Stimulated activated naive B cell treated with anti-CD40 and anti-IgM and Interleukin-4, amounts not matched to agents 10 μg/mL and 1 μg/mL and 100 μg/mL, for 72 hours (primary cell): ENCODE results near the gene SERPINF2.
"Not testable (repeated sequence)": the region's sequence is repeated elsewhere in the genome, so short reads cannot be mapped to it uniquely, and the experiment has no call there.

Experiments
- ATAC-seq, 2 donors: fragments of 150-1000 bp; cut with Tn5 transposase; replicated peaks; 2 replicates each; pipeline ENCODE4 v1.10.0; 2021; ENCODE audit warnings: moderate library complexity in 1 of 2
- DNase-seq: peaks from one replicate; pipeline ENCODE4 v3.0.0; 2021
- H3K27ac Mint-ChIP-seq: one replicate; pipeline ENCODE4 v1.8.0; 2022; ENCODE audit warnings: mild to moderate bottlenecking, mixed read lengths
- H3K27me3 Mint-ChIP-seq, 2 donors: one replicate each; pipeline ENCODE4 v1.8.0; 2022; ENCODE audit warnings: mixed read lengths in 2 of 2
- H3K36me3 Mint-ChIP-seq, 2 donors: one replicate each; pipeline ENCODE4 v1.8.0; 2022; ENCODE audit warnings: mixed read lengths in 2 of 2, mild to moderate bottlenecking in 1 of 2
- H3K4me1 Mint-ChIP-seq, 2 donors: one replicate each; pipeline ENCODE4 v1.8.0; 2022; ENCODE audit warnings: mixed read lengths in 2 of 2, mild to moderate bottlenecking in 1 of 2
- H3K4me3 Mint-ChIP-seq, 2 donors: one replicate each; pipeline ENCODE4 v1.8.0; 2022; ENCODE audit warnings: mild to moderate bottlenecking in 2 of 2, mixed read lengths in 2 of 2, moderate library complexity in 1 of 2
- H3K9me3 Mint-ChIP-seq, 2 donors: one replicate each; pipeline ENCODE4 v1.8.0; 2022; ENCODE audit warnings: mixed read lengths in 2 of 2, mild to moderate bottlenecking in 1 of 2

Gene SERPINF2

GRCh38 chr17:1735834-1736347 is 6.8 kb upstream of the SERPINF2 start:
- Mint-ChIP-seq H3K9me3 (peaks cover 0 to 2% of the 10 kb centered on the region in 2 donors), H3K4me1 (peaks cover 22 to 48% of the 10 kb centered on the region in 2 donors), H3K4me3 (no peak overlapping the region), H3K36me3 (peaks cover 37 to 50% of the 10 kb centered on the region in 2 donors), H3K27me3 (no peaks in the 10 kb centered on the region), H3K27ac (no peak overlapping the region)
- no peak for ATAC-seq
- DNase-seq = no peak

DNA sequence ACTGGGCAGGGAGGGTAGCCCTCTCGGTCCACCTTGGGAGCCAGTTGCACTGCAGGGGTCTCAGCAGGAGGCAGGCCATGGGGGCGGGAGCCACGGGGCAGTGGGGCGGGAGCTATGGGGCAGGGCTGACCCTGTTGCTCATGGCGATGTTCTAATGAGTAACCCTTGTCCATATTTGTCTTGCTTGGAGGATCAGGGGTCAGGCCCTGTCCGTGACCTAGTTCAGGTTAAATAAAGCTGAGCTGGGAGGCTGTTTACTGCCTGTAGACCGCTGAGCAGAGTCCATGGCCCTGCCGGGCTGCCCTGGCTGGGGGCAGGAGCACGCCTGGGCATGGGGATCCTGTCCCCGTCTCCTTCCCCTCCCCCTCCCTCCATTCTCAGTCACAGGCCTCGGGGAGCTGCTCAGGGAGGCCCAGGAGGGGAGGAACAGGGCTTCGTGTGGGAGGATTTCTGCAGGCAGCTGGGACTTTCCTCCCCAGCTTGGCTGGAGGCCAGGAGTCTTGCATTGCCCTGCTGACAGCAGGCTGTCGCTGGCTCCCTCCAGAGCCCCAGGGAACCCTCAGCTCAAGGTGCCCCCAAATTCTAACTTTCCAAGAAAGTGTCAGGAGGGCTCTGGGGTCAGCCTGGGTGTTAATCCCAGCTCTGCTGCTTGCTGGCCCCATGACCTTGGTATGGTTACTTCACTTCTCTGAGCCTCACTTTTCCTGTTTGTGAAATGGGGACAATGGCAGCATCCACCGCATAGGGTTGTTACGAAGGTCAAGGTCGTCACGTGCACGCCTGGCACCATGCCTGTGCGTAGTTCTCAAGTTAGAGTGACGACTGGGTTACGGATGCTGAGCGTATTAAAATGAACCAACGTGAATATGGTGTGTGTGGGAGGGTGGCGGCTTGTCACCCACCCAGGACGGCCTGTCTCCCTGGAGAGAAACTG is 6.1 kb upstream of the SERPINF2 start:
- Mint-ChIP-seq H3K36me3 (peaks cover 37 to 47% of the 10 kb centered on the region in 2 donors), H3K27ac (peak overlapping the region; percentile 69), H3K9me3 (peaks cover 0 to 2% of the 10 kb centered on the region in 2 donors), H3K27me3 (no peaks in the 10 kb centered on the region), H3K4me1 (peaks cover 20 to 48% of the 10 kb centered on the region in 2 donors), H3K4me3 (peak overlapping the region in 1 of 2 donors; percentile 50)
- ATAC-seq = peak; percentile 54 to 66
- DNase-seq = peak; percentile 48

DNA sequence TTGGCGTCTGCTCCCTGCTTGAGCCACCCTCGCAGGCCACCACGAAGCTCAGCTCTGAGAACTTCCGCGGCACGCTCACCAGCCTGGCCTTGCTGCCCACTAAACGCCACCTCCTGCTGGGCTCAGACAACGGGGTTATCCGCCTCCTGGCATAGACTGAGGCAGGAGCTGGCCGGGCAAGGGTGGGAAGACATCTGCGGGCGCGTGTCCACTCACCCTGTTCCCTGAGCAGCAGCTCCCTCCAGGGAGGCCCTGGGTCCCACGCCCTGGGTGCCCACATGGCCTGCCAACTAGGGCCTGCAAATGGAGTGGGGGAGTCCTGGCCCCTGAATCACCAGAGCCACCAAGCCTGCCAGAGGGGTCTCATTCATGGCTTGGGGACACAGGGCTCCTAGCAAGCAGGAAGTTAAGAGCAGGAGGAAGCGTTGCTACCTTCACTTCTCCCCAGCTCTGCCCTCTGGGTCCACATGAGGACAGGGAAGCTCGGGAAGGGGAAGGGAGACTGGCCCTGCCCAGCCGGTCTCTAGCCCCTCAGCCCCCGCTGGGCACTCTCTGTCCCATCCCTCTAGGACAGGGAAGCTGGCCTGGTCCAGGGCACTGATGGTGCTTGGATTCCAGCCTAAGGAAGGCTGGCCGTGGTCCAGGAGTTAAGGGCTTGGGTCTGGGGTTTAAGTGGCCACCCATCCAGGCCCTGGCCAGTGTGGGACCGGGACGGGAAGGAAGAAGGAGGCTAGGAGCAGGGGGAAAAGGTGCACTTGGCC is 5.0 kb upstream of the SERPINF2 start:
- DNase-seq (no peak), ATAC-seq (no peak)
- Mint-ChIP-seq H3K27ac (no peak overlapping the region), H3K9me3 (peaks cover 0 to 2% of the 10 kb centered on the region in 2 donors), H3K27me3 (no peaks in the 10 kb centered on the region), H3K4me3 (no peak overlapping the region), H3K36me3 (peaks cover 37 to 44% of the 10 kb centered on the region in 2 donors), H3K4me1 (peaks cover 17 to 41% of the 10 kb centered on the region in 2 donors)

- H3K27me3 Mint-ChIP-seq, ATAC-seq, DNase-seq, H3K4me3 Mint-ChIP-seq, H3K4me1 Mint-ChIP-seq, H3K27ac Mint-ChIP-seq, H3K9me3 Mint-ChIP-seq: not testable (repeated sequence)
- H3K36me3 Mint-ChIP-seq = peaks cover 17 to 18% of the 10 kb centered on the region in 2 donors
These were observed 772 bp upstream of the SERPINF2 start for GRCh38 chr17:1741899-1742298.

DNA sequence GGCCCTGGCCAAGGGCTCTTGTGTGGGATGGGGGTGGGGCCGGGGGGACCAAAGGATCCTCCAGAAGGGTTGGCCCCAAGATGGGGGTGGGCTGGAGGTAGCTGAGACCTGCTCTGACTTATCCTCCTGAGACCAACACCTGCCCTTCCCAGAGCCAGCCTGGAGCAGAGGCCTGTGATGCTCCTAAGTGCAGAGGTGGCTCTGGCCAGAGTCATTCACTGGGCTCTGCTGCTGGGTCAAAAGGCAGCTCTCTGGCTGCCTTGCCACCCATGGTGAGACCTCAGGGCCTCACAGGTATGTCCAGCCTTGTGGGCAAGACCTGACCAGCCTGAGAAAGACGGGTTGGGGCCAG is 393 bp downstream of the SERPINF2 start:
- H3K4me1 Mint-ChIP-seq = no peaks in the 10 kb centered on the region
- no peak overlapping the region for H3K4me3 Mint-ChIP-seq
- no peak overlapping the region for H3K27ac Mint-ChIP-seq
- no peak for ATAC-seq
- H3K9me3 Mint-ChIP-seq = peaks cover 0 to 2% of the 10 kb centered on the region in 2 donors
- no peak for DNase-seq
- peaks cover 6% of the 10 kb centered on the region in 2 donors for H3K36me3 Mint-ChIP-seq
- no peaks in the 10 kb centered on the region for H3K27me3 Mint-ChIP-seq

GRCh38 chr17:1744551-1745512 is 2.2 kb downstream of the SERPINF2 start:
- no peak for DNase-seq
- Mint-ChIP-seq H3K4me1 (no peaks in the 10 kb centered on the region), H3K4me3 (no peak overlapping the region), H3K9me3 (no peaks in the 10 kb centered on the region), H3K36me3 (no peaks in the 10 kb centered on the region), H3K27me3 (no peaks in the 10 kb centered on the region), H3K27ac (no peak overlapping the region)
- no peak for ATAC-seq

GRCh38 chr17:1745513-1746020 is 2.9 kb downstream of the SERPINF2 start:
- no peaks in the 10 kb centered on the region for H3K27me3 Mint-ChIP-seq
- H3K9me3 Mint-ChIP-seq = no peaks in the 10 kb centered on the region
- no peak overlapping the region for H3K27ac Mint-ChIP-seq
- H3K4me3 Mint-ChIP-seq = no peak overlapping the region
- H3K4me1 Mint-ChIP-seq = no peaks in the 10 kb centered on the region
- no peaks in the 10 kb centered on the region for H3K36me3 Mint-ChIP-seq
- DNase-seq (no peak), ATAC-seq (no peak)

- no peak overlapping the region for H3K4me3 Mint-ChIP-seq
- no peaks in the 10 kb centered on the region for H3K9me3 Mint-ChIP-seq
- H3K36me3 Mint-ChIP-seq = no peaks in the 10 kb centered on the region
- DNase-seq = no peak
- no peak overlapping the region for H3K27ac Mint-ChIP-seq
- no peak for ATAC-seq
- no peaks in the 10 kb centered on the region for H3K27me3 Mint-ChIP-seq
- peaks cover 1 to 2% of the 10 kb centered on the region in 2 donors for H3K4me1 Mint-ChIP-seq
These were observed 4.4 kb downstream of the SERPINF2 start for GRCh38 chr17:1746975-1747543.

DNA sequence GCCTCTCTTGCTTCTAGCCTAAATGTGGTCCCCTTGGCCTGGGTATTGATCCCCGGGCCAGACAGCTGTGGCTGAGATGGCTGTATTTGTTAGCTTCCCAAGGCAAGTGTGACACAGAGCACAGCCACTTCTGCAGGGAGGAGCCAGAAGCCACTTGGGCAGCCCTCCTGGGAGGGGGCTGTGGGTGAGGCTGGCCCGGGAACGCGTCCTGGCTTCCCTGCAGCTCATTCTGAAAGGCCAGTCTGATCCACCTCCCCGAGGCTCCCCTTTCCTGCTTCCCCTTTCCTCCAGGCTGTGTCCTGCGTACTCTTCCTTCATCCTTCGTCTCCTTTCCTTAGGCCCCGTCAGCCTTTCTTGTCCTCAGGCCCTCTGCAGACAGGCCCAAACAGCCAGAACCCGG is 8.0 kb downstream of the SERPINF2 start:
- Mint-ChIP-seq H3K27ac (no peak overlapping the region), H3K36me3 (no peaks in the 10 kb centered on the region)
- no peak for ATAC-seq

GRCh38 chr17:1752425-1753262 is 10.0 kb downstream of the SERPINF2 start:
- peak; percentile 76 to 77 for ATAC-seq
- Mint-ChIP-seq H3K27ac (peak overlapping the region; percentile 65), H3K9me3 (no peaks in the 10 kb centered on the region), H3K4me3 (peak overlapping the region; percentile 22 to 41), H3K27me3 (no peaks in the 10 kb centered on the region), H3K36me3 (no peaks in the 10 kb centered on the region), H3K4me1 (peaks cover 11 to 12% of the 10 kb centered on the region in 2 donors)
- no peak for DNase-seq

More for the DNA sequence above, 8.0 kb downstream of the SERPINF2 start:
- H3K9me3 Mint-ChIP-seq = no peaks in the 10 kb centered on the region
- no peaks in the 10 kb centered on the region for H3K27me3 Mint-ChIP-seq
- peaks cover 11 to 12% of the 10 kb centered on the region in 2 donors for H3K4me1 Mint-ChIP-seq
- H3K4me3 Mint-ChIP-seq = no peak overlapping the region
- DNase-seq = no peak

DNA sequence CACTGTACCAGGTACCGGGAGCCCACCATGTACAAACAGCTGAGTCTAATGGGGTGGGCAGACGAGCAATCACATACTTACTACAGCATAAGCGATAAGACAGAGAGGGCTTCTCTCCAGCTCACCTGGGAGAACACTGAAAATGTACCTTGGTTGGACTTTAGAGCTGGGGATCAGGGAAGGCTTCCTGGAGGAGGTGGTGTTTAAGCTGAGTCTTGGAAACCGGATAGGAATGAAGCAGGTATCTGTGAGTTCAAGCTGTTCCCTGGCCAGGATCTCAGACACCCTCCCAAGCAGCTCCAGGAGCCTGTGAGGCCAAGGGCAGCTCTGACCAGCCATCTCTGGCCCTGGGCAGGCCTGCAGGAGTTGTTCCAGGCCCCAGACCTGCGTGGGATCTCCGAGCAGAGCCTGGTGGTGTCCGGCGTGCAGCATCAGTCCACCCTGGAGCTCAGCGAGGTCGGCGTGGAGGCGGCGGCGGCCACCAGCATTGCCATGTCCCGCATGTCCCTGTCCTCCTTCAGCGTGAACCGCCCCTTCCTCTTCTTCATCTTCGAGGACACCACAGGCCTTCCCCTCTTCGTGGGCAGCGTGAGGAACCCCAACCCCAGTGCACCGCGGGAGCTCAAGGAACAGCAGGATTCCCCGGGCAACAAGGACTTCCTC is 11.2 kb downstream of the SERPINF2 start:
- Mint-ChIP-seq H3K4me1 (peaks cover 12 to 16% of the 10 kb centered on the region in 2 donors), H3K9me3 (no peaks in the 10 kb centered on the region), H3K36me3 (no peaks in the 10 kb centered on the region), H3K27me3 (peaks cover 0 to 5% of the 10 kb centered on the region in 2 donors), H3K4me3 (no peak overlapping the region), H3K27ac (no peak overlapping the region)
- DNase-seq (no peak), ATAC-seq (no peak)

DNA sequence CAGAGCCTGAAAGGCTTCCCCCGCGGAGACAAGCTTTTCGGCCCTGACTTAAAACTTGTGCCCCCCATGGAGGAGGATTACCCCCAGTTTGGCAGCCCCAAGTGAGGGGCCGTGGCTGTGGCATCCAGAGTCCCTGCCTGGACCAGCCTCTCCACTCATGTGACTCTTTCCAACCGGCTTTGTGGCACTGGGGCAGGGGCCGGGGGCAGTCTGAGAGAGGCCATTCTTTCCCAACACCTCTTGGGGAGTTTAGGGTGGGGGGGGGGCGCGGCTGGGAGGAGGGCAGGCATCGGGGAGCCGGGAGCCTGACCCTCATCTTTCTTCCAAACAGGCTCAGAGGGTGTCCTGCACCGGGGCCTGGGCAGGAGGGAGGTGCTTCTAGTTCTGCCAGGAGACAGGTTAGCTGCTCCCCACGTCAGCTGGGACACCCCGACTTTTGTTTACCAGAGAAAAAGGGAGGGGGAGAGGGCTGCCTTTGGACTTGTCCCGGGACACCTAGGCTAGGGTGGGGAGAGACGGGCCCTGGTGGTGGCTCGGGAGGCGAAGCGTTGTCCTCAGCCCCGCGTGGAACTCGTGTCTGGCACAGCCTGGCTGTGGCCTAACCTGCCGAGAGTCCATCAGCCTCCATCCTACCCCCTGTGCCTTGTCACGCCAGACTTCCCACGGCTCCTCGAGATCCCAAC is 11.9 kb downstream of the SERPINF2 start:
- Mint-ChIP-seq H3K36me3 (no peaks in the 10 kb centered on the region), H3K4me1 (peaks cover 12 to 16% of the 10 kb centered on the region in 2 donors), H3K27ac (no peak overlapping the region), H3K27me3 (peaks cover 0 to 5% of the 10 kb centered on the region in 2 donors), H3K9me3 (no peaks in the 10 kb centered on the region), H3K4me3 (no peak overlapping the region)
- ATAC-seq (no peak), DNase-seq (no peak)
